AG09319 (cell line): Measurements from ENCODE around the gene MOXD1.
A peak's percentile ranks its signal among the peaks of the same experiment; 100 is the strongest.

ENCODE experiments used
- DNase-seq: peaks from one replicate; pipeline ENCODE4 v3.0.0-alpha.2; 2010; ENCODE audit warnings: low read depth; ENCODE audit errors: extremely low read depth
- CTCF ChIP-seq: IDR thresholded peaks from 2 replicates; pipeline ENCODE4 v1.5.1; 2011; ENCODE audit warnings: low read depth, mild to moderate bottlenecking, inconsistent platforms, low read length, moderate library complexity

Gene MOXD1

GRCh38 chr6:132348231-132348630 is 53.0 kb downstream of the MOXD1 start:
- DNase-seq = no peak
- no peak for TF ChIP-seq CTCF

GRCh38 chr6:132344811-132345210 is 56.5 kb downstream of the MOXD1 start:
- no peak for DNase-seq
- no peak for TF ChIP-seq CTCF

GRCh38 chr6:132341646-132342045 is 59.6 kb downstream of the MOXD1 start:
- DNase-seq = no peak
- no peak for TF ChIP-seq CTCF

- DNase-seq = no peak
- TF ChIP-seq CTCF = no peak
These were observed 66.8 kb downstream of the MOXD1 start for GRCh38 chr6:132334521-132334885.

GRCh38 chr6:132333639-132334520 is 67.4 kb downstream of the MOXD1 start:
- no peak for TF ChIP-seq CTCF
- peak; percentile 32 for DNase-seq

- TF ChIP-seq CTCF = no peak
- no peak for DNase-seq
These were observed 70.5 kb downstream of the MOXD1 start for GRCh38 chr6:132330759-132331158.

- TF ChIP-seq CTCF = no peak
These were observed 78.9 kb downstream of the MOXD1 start for GRCh38 chr6:132322398-132322797.

More at GRCh38 chr6:132322398-132322797, 78.9 kb downstream of the MOXD1 start:
- DNase-seq = no peak
